HepG2 (cell line): ENCODE data around the gene MARVELD3. TPM values are rescaled to one million over a fixed set of nuclear protein-coding genes. Genes with fewer than 3 reads are reported as not detected.

Experiments used
- ATF5 ChIP-seq: sonication (generic); formaldehyde crosslinking; IDR thresholded peaks from 2 replicates; pipeline ENCODE4 v1.4.0; 2020; ENCODE audit warnings: mild to moderate bottlenecking, low read depth, missing genetic modification reagents
- CSRNP2 ChIP-seq: sonication (generic); formaldehyde crosslinking; conservative IDR thresholded peaks from 2 replicates; pipeline ENCODE4 v1.8.0; 2022; ENCODE audit warnings: low read depth, missing genetic modification reagents
- FOXA3 ChIP-seq: IDR thresholded peaks from 2 replicates; pipeline ENCODE4 v1.6.1; 2016; ENCODE audit warnings: missing genetic modification reagents, missing compliant biosample characterization
- GABPA ChIP-seq, 2 experiments: IDR thresholded peaks; 2 replicates each; pipeline ENCODE4 v1.6.1; 2011 to 2016; ENCODE audit warnings: low read depth in 2 of 2, low read length in 1 of 2, missing biosample characterization in 1 of 2, missing genetic modification characterization in 1 of 2
- GPBP1L1 ChIP-seq: sonication (generic); formaldehyde crosslinking; IDR thresholded peaks from 2 replicates; pipeline ENCODE4 v1.5.0; 2020; ENCODE audit warnings: mild to moderate bottlenecking, missing genetic modification reagents
- HIVEP1 ChIP-seq: sonication (generic); formaldehyde crosslinking; IDR thresholded peaks from 2 replicates; pipeline ENCODE4 v1.4.0; 2020; ENCODE audit warnings: mild to moderate bottlenecking, missing genetic modification reagents
- HNRNPK ChIP-seq: fragments of 200-400 bp; formaldehyde crosslinking; IDR thresholded peaks from 2 replicates; pipeline ENCODE4 v1.6.1; 2018; ENCODE audit warnings: low read length, low read depth, moderate library complexity, mild to moderate bottlenecking; ENCODE audit not compliant: poor library complexity, severe bottlenecking
- RBAK ChIP-seq: sonication (generic); formaldehyde crosslinking; IDR thresholded peaks from 2 replicates; pipeline ENCODE4 v1.5.1; 2020; ENCODE audit warnings: mild to moderate bottlenecking, missing genetic modification reagents
- RFX5 ChIP-seq: IDR thresholded peaks from 2 replicates; pipeline ENCODE4 v1.6.1; 2011; ENCODE audit warnings: low read depth, low read length, improper control_type of control experiment
- SMC3 ChIP-seq: IDR thresholded peaks from 2 replicates; pipeline ENCODE4 v1.6.1; 2011; ENCODE audit warnings: low read length, improper control_type of control experiment
- SP5 ChIP-seq: IDR thresholded peaks from 2 replicates; pipeline ENCODE4 v1.6.1; 2016; ENCODE audit warnings: low read depth, borderline replicate concordance
- ZNF121 ChIP-seq: sonication (generic); formaldehyde crosslinking; IDR thresholded peaks from 2 replicates; pipeline ENCODE4 v1.5.0; 2020; ENCODE audit warnings: mild to moderate bottlenecking, missing genetic modification reagents
- ZNF318 ChIP-seq: sonication (generic); formaldehyde crosslinking; IDR thresholded peaks from 2 replicates; pipeline ENCODE4 v1.4.0; 2020; ENCODE audit warnings: mild to moderate bottlenecking, missing genetic modification reagents
- ZNF432 ChIP-seq: sonication (generic); formaldehyde crosslinking; IDR thresholded peaks from 2 replicates; pipeline ENCODE4 v1.5.0; 2020; ENCODE audit warnings: missing genetic modification reagents, mild to moderate bottlenecking, borderline replicate concordance
- ZNF670 ChIP-seq: sonication (generic); formaldehyde crosslinking; IDR thresholded peaks from 2 replicates; pipeline ENCODE4 v1.8.0; 2022; ENCODE audit warnings: mild to moderate bottlenecking, missing genetic modification reagents, borderline replicate concordance
- ZNF737 ChIP-seq: sonication (generic); formaldehyde crosslinking; IDR thresholded peaks from 2 replicates; pipeline ENCODE4 v1.5.0; 2020; ENCODE audit warnings: missing genetic modification reagents, mild to moderate bottlenecking, borderline replicate concordance
- ZNF891 ChIP-seq: sonication (generic); formaldehyde crosslinking; IDR thresholded peaks from 2 replicates; pipeline ENCODE4 v1.5.0; 2020; ENCODE audit warnings: mild to moderate bottlenecking, missing genetic modification reagents
- polyA plus RNA-seq, 8 experiments: library from polyadenylated mRNA; depleted of rRNA in 3 of 8; stranded (reverse) in 7 of 8; unstranded in 1 of 8; fragments of >200 nt; fragmentation: Illumina TruSeq in 4 of 8; extraction: Trizol in 4 of 8; gene quantifications; 2 replicates each; pipeline versions ENCODE4 v1.2.1 to v1.2.3, GENCODE V29; 2011 to 2016; ENCODE audit warnings: low read depth in 4 of 8, missing spikeins in 1 of 8, mixed read lengths in 1 of 8; ENCODE audit not compliant: insufficient read depth in 1 of 8
- total RNA-seq, 5 experiments: library from RNA; depleted of rRNA; stranded (reverse); fragments of >200 nt; fragmentation: Illumina TruSeq; extraction: Trizol; gene quantifications; 2 replicates each; pipeline ENCODE4 v1.2.3, GENCODE V29; 2016; ENCODE audit warnings: low read depth in 1 of 5

The MARVELD3 gene
- total and polyA plus RNA-seq, 2 of the 13 experiments (the other 11 are each of a cell fraction or from before 2014, with no cell fraction given): 4.8 to 5.6 TPM

- no peak for TF ChIP-seq GPBP1L1
- TF ChIP-seq ZNF891 (CRISPR knock-in tag): no peak
- TF ChIP-seq CSRNP2 (CRISPR knock-in tag): no peak
- no peak; the same call in 1 of the 2 replicates for TF ChIP-seq ZNF121 (CRISPR knock-in tag)
- no peak for TF ChIP-seq HNRNPK
- TF ChIP-seq ATF5 (CRISPR knock-in tag): 0 out of 2 replicates have a peak, but pooled peaks have one; percentile 52
- no peak for TF ChIP-seq ZNF670 (CRISPR knock-in tag)
- TF ChIP-seq HIVEP1 (CRISPR knock-in tag): peak; percentile 45; the same call in 1 of the 2 replicates
- TF ChIP-seq ZNF737 (CRISPR knock-in tag): no peak; the same call in 1 of the 2 replicates
- 0 out of 2 replicates have a peak, but pooled peaks have one; percentile 40 for TF ChIP-seq SP5 (CRISPR knock-in tag)
- no peak for TF ChIP-seq GABPA (IDR thresholded peaks at IDR 0.05; ENCODE audit: low read depth, low read length)
- TF ChIP-seq GABPA (CRISPR knock-in tag; IDR thresholded peaks at IDR 0.05; ENCODE audit: low read depth): no peak
- TF ChIP-seq FOXA3: peak; percentile 90; the same call in 1 of the 2 replicates
- no peak for TF ChIP-seq RFX5
- no peak for TF ChIP-seq ZNF432 (CRISPR knock-in tag)
- no peak for TF ChIP-seq ZNF318 (CRISPR knock-in tag)
- peak; percentile 35; the same call in 1 of the 2 replicates for TF ChIP-seq SMC3
- TF ChIP-seq RBAK (CRISPR knock-in tag): no peak
Measured at GRCh38 chr16:71594000-71594646, 31.9 kb upstream of the MARVELD3 start (continued).
